Keratinocyte (primary cell): ENCODE results near the gene EDN2.

Experiments used
- EZH2 ChIP-seq: IDR thresholded peaks from one replicate; pipeline ENCODE4 v1.6.1; 2012; ENCODE audit warnings: inconsistent platforms, mild to moderate bottlenecking, low read length, moderate library complexity
- TF ChIP-seq, protein P1 (sequence below), 3 experiments: IDR thresholded peaks in 1 of 3; conservative IDR thresholded peaks in 1 of 3; optimal IDR thresholded peaks in 1 of 3; 2 replicates in 2 of 3; 3 replicates in 1 of 3; pipeline versions ENCODE3 to v1.5.1; 2011; ENCODE audit warnings: low read length in 3 of 3, mild to moderate bottlenecking in 3 of 3, moderate library complexity in 2 of 3, control low read depth in 1 of 3, inconsistent platforms in 1 of 3; ENCODE audit not compliant: insufficient read depth in 2 of 3; ENCODE audit errors: extremely low read depth in 1 of 3

DNA sequence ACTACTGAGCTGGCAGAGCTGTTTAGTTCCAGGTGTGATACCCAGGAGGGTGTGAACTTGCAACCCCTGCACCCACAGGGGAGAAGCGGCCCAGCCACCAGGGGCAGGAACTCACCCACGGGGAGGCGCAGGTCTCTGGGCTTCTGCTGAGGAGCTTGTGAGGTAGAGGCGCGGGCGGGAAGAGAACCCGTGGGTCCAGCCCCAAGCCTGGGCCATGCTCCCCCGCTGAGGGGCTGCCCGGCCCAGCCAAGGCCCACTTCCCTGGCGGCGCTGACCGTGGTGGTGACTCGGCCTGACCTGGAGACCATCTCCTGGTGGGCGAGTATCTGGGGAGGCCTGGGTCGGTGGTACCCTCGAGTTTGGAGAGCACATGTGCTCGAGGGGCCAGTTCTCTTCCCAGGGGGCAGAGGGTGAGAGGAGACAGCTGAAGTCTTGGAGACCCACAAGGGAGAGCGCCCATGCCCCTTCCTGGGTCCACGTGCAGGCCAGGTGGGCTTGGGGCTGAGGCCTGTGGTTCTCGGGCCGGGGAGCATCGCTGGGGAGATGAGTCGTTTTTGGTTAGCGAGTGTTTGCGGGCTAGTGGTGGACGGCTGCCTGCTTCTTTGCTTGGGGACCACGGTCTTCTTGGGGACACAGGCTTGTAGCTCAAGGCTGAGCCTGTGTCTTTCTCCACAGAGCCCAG lies 28.4 kb upstream of the EDN2 start:
- TF ChIP-seq, protein P1, sequence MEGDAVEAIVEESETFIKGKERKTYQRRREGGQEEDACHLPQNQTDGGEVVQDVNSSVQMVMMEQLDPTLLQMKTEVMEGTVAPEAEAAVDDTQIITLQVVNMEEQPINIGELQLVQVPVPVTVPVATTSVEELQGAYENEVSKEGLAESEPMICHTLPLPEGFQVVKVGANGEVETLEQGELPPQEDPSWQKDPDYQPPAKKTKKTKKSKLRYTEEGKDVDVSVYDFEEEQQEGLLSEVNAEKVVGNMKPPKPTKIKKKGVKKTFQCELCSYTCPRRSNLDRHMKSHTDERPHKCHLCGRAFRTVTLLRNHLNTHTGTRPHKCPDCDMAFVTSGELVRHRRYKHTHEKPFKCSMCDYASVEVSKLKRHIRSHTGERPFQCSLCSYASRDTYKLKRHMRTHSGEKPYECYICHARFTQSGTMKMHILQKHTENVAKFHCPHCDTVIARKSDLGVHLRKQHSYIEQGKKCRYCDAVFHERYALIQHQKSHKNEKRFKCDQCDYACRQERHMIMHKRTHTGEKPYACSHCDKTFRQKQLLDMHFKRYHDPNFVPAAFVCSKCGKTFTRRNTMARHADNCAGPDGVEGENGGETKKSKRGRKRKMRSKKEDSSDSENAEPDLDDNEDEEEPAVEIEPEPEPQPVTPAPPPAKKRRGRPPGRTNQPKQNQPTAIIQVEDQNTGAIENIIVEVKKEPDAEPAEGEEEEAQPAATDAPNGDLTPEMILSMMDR (optimal IDR thresholded peaks at IDR 0.05 in 1 of 3, IDR thresholded peaks at IDR 0.05 in 1 of 3, conservative IDR thresholded peaks at IDR 0.05 in 1 of 3; ENCODE audit: extremely low read depth in 1 of 3, insufficient read depth in 2 of 3, low read length in 3 of 3): no peak
- TF ChIP-seq EZH2: no peak
